Gastrocnemius medialis (tissue), 4 donors: ENCODE measurements around the gene CEACAM18.

ENCODE experiments used
- CTCF ChIP-seq, 5 experiments: fragments of 450-650 bp in 3 of 5; fragments of 200-600 bp in 2 of 5; sonication (generic) in 2 of 5; IDR thresholded peaks in 4 of 5; conservative IDR thresholded peaks in 1 of 5; 1 replicate in 4 of 5; 2 replicates in 1 of 5; pipeline ENCODE4 v1.5.1; 2016 to 2019; ENCODE audit warnings: antibody characterized with exemption in 5 of 5, mild to moderate bottlenecking in 3 of 5, moderate library complexity in 3 of 5
- POLR2A ChIP-seq, 2 donors: fragments of 450-650 bp; IDR thresholded peaks; one replicate each; pipeline ENCODE4 v1.6.1; 2017; ENCODE audit warnings: antibody characterized with exemption in 2 of 2, mild to moderate bottlenecking in 2 of 2, moderate library complexity in 2 of 2

DNA sequence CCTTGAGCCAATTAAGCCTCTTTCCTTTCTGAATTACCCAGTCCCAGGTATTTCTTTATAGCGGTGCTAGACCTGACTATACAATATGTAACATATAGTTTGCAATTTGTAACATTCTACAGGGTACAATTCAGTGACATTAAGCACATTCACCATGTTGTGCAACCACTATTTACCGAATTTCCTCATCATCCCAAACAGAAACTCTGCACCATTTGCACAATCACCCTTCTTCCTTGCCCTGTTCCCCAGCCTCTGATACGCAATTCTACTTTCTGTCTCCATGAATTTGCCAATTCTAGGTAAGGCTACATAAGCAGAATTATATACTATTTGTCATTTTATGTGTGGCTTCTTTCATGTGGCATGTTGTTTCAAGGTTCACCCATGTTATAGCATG is 47.2 kb upstream of the CEACAM18 start:
- TF ChIP-seq CTCF (IDR thresholded peaks at IDR 0.05 in 4 of 5, conservative IDR thresholded peaks at IDR 0.05 in 1 of 5) = no peak
- TF ChIP-seq POLR2A (IDR thresholded peaks at IDR 0.05) = no peak
